NCI-H1048 (cell line): ENCODE results near the gene ZNF148.

Experiments used
- DNase-seq: peaks from one replicate; lab custom pipeline; 2025; lab: John Stamatoyannopoulos, UW

The ZNF148 gene

GRCh38 chr3:125280668-125281361 is 94.3 kb downstream of the ZNF148 start:
- DNase-seq = peak; percentile 79

GRCh38 chr3:125278155-125278554 is 97.0 kb downstream of the ZNF148 start:
- no peak for DNase-seq

DNA sequence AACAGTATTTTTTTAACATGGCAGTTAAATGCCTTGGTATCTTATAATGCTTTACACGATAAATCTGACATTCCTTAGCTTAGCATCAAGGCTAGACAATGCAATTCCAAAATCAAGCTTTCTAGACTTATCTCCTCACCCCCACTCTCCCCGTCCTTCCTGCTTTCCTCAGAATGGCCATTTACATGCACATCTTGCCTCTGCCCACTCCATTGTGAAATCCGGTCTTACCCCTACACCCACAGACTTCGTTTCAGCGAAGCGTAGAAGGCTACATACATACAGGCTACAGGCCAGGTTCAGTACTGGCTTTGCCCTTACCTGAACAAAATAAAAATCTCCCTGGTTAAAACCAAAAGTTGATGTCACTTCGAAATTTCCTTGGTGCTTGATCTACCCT is 104.0 kb downstream of the ZNF148 start:
- DNase-seq = no peak

- DNase-seq = no peak
Measured at GRCh38 chr3:125267460-125267859, 107.7 kb downstream of the ZNF148 start.

GRCh38 chr3:125266971-125267370 is 108.2 kb downstream of the ZNF148 start:
- no peak for DNase-seq

GRCh38 chr3:125262161-125262560 is 113.0 kb downstream of the ZNF148 start:
- no peak for DNase-seq

- DNase-seq = no peak
Measured at GRCh38 chr3:125261031-125261430, 114.1 kb downstream of the ZNF148 start.

DNA sequence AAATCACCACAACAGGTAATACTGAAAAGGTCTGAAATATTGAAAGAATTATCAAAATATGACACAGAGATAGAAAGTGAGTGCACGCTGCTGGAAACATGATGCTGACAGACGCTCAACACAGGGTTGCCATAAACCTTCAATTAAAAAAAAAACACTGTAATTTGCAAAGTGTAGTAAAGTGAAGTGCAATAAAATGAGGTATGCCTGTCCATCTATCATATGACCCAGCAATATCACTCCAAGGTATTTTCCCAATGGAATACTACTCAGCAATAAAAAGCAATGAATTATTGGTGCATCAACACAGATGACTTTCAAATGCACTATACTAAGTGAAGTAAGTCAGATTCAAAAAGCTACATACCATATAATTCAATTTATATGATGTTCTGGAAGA is 115.0 kb downstream of the ZNF148 start:
- DNase-seq = no peak

GRCh38 chr3:125257536-125257935 is 117.6 kb downstream of the ZNF148 start:
- DNase-seq = no peak

- no peak for DNase-seq
Measured at GRCh38 chr3:125256675-125257074, 118.5 kb downstream of the ZNF148 start.

- no peak for DNase-seq
Measured at GRCh38 chr3:125250973-125251372, 124.2 kb downstream of the ZNF148 start.

- no peak for DNase-seq
Measured at GRCh38 chr3:125246237-125246636, 128.9 kb downstream of the ZNF148 start.

DNA sequence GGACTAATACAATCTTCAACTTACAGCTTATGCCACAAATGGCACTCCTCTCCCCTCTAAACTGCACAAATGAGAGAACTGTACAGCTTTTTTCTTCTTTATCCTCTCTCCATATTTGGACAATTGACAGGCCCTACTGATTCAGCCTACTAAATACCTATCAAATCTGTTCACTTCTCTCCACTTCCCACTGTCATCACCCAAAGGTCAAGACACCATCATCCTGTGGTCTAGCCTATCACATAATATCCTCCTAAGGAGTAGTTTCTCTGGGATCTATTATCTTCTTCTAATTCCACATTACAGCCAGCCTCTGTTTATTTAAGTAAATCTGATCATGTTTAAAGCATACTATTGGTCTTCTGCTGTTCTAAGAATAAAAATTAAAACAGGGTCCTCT is 129.6 kb downstream of the ZNF148 start:
- DNase-seq = no peak

- no peak for DNase-seq
Measured at GRCh38 chr3:125240496-125240895, 134.6 kb downstream of the ZNF148 start.

DNA sequence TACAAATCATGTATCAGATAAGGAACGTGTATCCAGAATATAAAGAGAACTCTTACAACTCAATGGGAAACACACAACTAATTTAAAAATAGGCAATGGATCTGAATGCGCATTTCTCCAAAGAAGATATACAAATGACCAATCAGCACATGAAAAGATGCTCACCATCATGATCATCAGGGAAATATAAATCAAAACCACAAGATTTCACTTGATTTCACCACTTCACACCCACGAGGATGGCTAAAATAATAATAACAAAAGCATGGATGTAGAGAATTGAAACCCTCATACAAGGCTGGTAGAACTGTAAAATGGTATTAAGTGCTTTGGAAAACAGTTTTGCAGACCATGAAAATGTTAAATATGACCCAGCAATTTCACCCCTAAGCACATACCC is 135.9 kb downstream of the ZNF148 start:
- no peak for DNase-seq

GRCh38 chr3:125238759-125239158 is 136.4 kb downstream of the ZNF148 start:
- DNase-seq = no peak

- DNase-seq = no peak
Measured at GRCh38 chr3:125236331-125236903, 138.7 kb downstream of the ZNF148 start.

DNA sequence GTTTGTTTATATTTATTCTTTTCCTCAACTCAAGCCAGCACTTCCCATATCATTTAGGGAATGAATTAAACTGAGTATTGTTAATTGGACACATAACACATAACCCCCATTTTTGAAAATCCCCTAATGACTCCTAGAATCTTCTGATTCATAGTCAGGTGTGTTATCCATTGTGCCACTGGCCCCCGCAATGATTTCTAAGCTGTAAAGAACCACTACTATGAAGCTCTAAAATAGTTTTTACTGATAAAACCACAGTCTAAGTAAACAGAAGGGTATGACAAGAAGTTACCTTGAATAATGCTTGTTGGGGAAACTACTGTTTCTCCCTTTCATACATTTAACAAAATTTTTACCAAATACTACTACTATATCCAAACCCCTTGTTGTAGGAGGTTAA is 140.3 kb downstream of the ZNF148 start:
- no peak for DNase-seq

DNA sequence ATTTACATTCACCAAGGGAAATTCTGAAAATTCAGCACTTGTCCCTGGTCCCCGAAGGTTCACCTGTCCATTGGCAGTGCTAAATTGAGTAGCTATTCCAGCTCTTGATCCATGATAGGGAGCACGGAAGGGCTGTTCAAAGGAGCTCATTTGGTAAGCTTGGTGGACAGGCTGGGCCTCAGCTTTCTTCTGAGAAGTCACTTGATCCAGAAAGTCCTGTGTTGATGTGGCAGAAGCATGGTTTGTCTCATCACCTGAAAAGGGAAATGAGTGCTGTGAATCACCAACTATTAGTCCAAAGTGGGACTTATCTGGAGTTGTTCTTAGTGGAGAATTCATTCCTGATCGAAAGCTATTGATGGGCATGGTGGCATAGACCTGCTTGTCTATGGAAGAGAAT is 142.7 kb downstream of the ZNF148 start:
- DNase-seq = no peak

DNA sequence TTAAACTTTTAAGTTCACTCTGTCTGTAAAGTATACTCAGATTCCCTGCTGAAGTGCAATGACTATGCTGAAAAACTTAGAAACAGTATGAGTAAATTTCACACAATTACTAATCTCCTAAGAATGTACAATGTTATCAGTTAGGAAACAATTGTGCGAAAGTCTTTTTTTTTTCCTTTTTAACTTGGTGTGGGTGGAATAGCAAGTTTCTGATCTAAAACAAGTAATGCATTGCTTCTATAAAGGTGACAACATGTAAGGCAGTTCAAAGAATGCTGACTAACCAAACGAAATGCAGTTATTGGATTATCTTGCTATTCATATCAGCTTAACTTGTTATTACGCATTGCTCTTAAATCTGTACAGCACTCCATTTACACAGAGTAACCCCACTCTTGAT is 143.2 kb downstream of the ZNF148 start:
- no peak for DNase-seq

GRCh38 chr3:125229707-125230106 is 145.4 kb downstream of the ZNF148 start:
- DNase-seq = no peak

DNA sequence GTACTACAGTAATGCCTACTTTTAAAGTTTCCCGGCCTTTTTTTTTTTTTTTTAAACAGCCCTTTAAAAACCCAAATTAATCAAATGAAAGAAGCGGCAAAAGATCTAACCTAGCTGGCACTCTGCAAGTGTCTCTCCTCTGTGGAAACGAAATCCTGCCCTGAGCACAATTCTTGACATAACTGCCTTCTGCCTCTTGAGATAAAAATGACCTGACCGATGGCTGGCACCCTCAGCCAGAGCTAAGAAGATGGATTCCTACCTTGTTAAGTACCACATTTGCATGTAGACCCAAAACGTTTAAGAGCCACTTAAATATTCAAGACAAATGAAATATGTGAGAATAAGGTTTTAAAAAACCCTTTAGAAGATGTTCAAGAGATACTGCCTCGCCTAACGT is 146.0 kb downstream of the ZNF148 start:
- DNase-seq = no peak

DNA sequence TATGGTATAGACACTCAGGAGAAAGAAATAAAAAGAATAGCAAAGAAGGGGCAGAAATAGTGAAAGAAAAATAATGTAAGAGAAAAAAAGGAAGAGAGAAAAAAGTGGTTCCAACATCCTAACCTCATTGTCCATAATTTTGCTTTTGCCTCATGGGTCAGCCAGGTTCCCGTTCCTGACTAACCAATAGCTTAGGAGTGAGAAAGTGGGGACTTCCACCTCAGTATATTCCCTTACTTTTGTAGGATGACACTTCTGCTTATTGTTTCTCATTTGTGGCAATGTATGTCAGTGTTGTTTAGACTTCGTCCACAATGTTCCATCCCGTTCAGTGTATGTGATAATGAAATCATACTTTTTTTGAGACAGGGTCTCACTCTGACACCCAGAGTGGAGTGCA is 153.3 kb downstream of the ZNF148 start:
- DNase-seq = no peak
